ENCODE data around the gene CFAP299.
"Not testable (repeated sequence)": the region's sequence is repeated elsewhere in the genome, so short reads cannot be mapped to it uniquely, and the experiment has no call there.

The CFAP299 gene

GRCh38 chr4:80637190-80637589 is 301.7 kb downstream of the CFAP299 start:
- H3K27ac ChIP-seq = no peak overlapping the region
- TF ChIP-seq CTCF (IDR thresholded peaks at IDR 0.05) = no peak
- TF ChIP-seq ZFX (IDR thresholded peaks at IDR 0.05; ENCODE audit: borderline replicate concordance) = no peak

DNA sequence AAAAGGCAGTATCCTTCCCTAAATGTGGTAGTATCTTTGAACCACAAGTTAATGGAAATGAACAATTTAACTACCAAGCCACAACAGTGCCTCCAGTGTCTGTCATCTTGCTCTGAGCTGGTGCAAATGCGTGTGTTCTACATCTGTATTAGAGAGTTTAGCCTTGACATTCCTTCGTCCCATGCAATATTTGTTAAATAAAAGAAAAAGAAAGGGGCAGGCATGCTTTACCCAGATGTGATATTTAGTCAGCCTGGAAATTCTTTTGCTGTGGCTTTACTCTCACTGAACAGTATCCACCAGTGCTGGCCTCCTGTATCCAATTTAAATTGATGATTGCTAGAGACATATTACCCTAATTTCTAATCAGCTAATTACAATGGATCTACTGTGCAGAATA is 310.5 kb downstream of the CFAP299 start:
- H3K27ac ChIP-seq = no peak overlapping the region
- no peak for TF ChIP-seq ZFX (IDR thresholded peaks at IDR 0.05; ENCODE audit: borderline replicate concordance)
- no peak for TF ChIP-seq CTCF (IDR thresholded peaks at IDR 0.05)

DNA sequence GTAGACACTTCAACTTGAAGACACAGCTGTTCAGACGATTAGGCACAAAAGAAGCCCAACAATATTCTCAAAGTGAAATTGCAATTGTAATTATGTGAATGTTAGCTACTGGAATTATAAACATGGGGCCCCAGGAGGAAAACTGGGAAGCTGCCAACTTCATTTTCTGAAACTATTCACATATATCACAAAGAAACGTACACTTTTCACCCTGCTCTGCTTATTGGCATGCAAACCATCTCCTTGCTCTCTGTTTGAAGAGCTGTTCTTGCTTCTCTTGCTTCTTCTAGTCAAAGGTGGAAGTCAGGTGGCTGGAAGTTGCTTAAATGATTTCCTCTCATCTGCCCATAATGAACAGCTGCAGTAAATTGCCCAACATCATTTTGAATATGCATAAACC is 320.1 kb downstream of the CFAP299 start:
- no peak for TF ChIP-seq CTCF (IDR thresholded peaks at IDR 0.05)
- TF ChIP-seq ZFX (IDR thresholded peaks at IDR 0.05; ENCODE audit: borderline replicate concordance) = no peak
- no peak overlapping the region for H3K27ac ChIP-seq

DNA sequence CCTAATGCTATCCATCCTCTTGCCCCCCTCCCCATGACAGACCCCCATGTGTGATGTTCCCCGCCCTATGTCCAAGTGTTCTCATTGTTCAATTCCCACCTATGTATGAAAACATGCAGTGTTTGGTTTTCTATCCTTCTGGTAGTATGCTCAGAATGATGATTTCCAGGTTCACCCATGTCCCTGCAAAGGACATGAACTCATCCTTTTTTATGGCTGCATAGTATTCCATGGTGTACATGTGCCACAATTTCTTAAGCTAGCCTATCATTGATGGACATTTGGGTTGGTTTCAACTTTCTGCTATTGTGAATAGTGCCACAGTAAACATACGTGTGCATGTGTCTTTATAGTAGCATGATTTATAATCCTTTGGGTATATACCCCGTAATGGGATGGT is 334.6 kb downstream of the CFAP299 start:
- H3K27ac ChIP-seq = not testable (repeated sequence)

GRCh38 chr4:80678413-80678812 is 342.9 kb downstream of the CFAP299 start:
- TF ChIP-seq CTCF (IDR thresholded peaks at IDR 0.05) (no peak), ZFX (IDR thresholded peaks at IDR 0.05; ENCODE audit: borderline replicate concordance) (no peak)
- no peak overlapping the region for H3K27ac ChIP-seq

- TF ChIP-seq CTCF (IDR thresholded peaks at IDR 0.05) (no peak), ZFX (IDR thresholded peaks at IDR 0.05; ENCODE audit: borderline replicate concordance) (no peak)
- H3K27ac ChIP-seq = no peak overlapping the region
Measured at GRCh38 chr4:80680934-80681333, 345.4 kb downstream of the CFAP299 start.

GRCh38 chr4:80685214-80685613 is 349.7 kb downstream of the CFAP299 start:
- TF ChIP-seq CTCF (IDR thresholded peaks at IDR 0.05) (no peak), ZFX (IDR thresholded peaks at IDR 0.05; ENCODE audit: borderline replicate concordance) (no peak)
- H3K27ac ChIP-seq = no peak overlapping the region

DNA sequence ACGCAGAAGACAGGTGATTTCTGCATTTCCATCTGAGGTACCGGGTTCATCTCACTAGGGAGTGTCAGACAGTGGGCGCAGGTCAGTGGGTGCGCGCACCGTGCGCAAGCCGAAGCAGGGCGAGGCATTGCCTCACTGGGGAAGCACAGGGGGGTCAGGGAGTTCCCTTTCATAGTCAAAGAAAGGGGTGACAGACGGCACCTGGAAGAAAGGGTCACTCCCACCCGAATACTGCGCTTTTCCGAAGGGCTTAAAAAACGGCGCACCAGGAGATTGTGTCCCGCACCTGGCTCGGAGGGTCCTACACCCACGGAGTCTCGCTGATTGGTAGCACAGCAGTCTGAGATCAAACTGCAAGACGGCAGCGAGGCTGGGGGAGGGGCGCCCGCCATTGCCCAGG is 352.2 kb downstream of the CFAP299 start:
- not testable (repeated sequence) for H3K27ac ChIP-seq

GRCh38 chr4:80694171-80694570 is 358.6 kb downstream of the CFAP299 start:
- no peak for TF ChIP-seq CTCF (IDR thresholded peaks at IDR 0.05)
- TF ChIP-seq ZFX (IDR thresholded peaks at IDR 0.05; ENCODE audit: borderline replicate concordance) = no peak
- no peak overlapping the region for H3K27ac ChIP-seq
